Glutamatergic neuron (in vitro differentiated cells): Measurements from ENCODE around the gene GPD2. TPM values are rescaled to one million over a fixed set of nuclear protein-coding genes. Genes with fewer than 3 reads are reported as not detected.
"Not testable (repeated sequence)": the region's sequence is repeated elsewhere in the genome, so short reads cannot be mapped to it uniquely, and the experiment has no call there.

Source experiments
- DNase-seq: peaks from one replicate; pipeline ENCODE4 v3.0.0; 2022
- H3K27ac Mint-ChIP-seq: one replicate; pipeline ENCODE4 v1.8.0; 2020; ENCODE audit warnings: mild to moderate bottlenecking, mixed read lengths, inconsistent platforms; ENCODE audit not compliant: unreplicated experiment
- H3K27me3 Mint-ChIP-seq: one replicate; pipeline ENCODE4 v1.8.0; 2020; ENCODE audit warnings: mild to moderate bottlenecking, moderate library complexity, mixed read lengths, inconsistent platforms; ENCODE audit not compliant: unreplicated experiment
- H3K36me3 Mint-ChIP-seq: one replicate; pipeline ENCODE4 v1.8.0; 2020; ENCODE audit warnings: mild to moderate bottlenecking, mixed read lengths, inconsistent platforms; ENCODE audit not compliant: unreplicated experiment
- H3K4me1 Mint-ChIP-seq: one replicate; pipeline ENCODE4 v1.8.0; 2020; ENCODE audit warnings: mild to moderate bottlenecking, low read depth, mixed read lengths, inconsistent platforms; ENCODE audit not compliant: unreplicated experiment
- H3K4me3 Mint-ChIP-seq: one replicate; pipeline ENCODE4 v1.8.0; 2020; ENCODE audit warnings: mild to moderate bottlenecking, mixed read lengths, inconsistent platforms; ENCODE audit not compliant: unreplicated experiment
- H3K9me3 Mint-ChIP-seq: one replicate; pipeline ENCODE4 v1.8.0; 2020; ENCODE audit warnings: mild to moderate bottlenecking, moderate library complexity, mixed read lengths, inconsistent platforms; ENCODE audit not compliant: unreplicated experiment
- total RNA-seq: library from RNA; stranded (reverse); fragmentation: NEBNext Ultra II Directional; extraction: Animal tissue kit (Norgen Biotek cat#: 25700); gene quantifications from one replicate; pipeline ENCODE4 v1.2.1, GENCODE V29; 2021; ENCODE audit not compliant: unreplicated experiment
- TF ChIP-seq, protein P1 (sequence below): fragments of 200-600 bp; sonication (generic); IDR thresholded peaks from one replicate; pipeline ENCODE4 v1.5.0; 2021; ENCODE audit not compliant: partially characterized antibody, unreplicated experiment

GPD2 gene
- total RNA-seq, 1 donor from 2014 or later: 26.2 TPM

DNA sequence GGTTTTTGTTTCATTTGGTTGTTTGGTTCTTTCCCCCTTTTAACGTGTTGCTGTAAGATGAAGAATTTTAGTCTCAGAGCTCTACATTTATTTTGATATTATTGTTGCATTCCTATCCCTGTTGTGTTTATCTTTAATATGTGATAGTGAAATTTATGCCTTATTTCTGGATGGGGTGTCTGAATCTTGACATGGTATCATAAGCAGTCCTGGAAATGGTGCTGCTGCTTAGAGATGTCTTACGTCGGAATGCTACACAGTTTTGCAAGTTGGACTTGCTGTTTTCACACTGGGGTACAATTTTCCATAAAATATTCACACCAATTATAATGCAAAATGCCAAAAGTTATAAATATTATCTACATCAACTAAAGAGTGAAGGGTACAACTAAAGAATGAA, 164.0 kb downstream of the GPD2 start:
- Mint-ChIP-seq H3K4me1 (no peaks in the 10 kb centered on the region), H3K27ac (no peak overlapping the region), H3K36me3 (no peaks in the 10 kb centered on the region), H3K9me3 (no peaks in the 10 kb centered on the region), H3K27me3 (peaks cover 3% of the 10 kb centered on the region), H3K4me3 (no peak overlapping the region)
- no peak for DNase-seq
- TF ChIP-seq, protein P1, sequence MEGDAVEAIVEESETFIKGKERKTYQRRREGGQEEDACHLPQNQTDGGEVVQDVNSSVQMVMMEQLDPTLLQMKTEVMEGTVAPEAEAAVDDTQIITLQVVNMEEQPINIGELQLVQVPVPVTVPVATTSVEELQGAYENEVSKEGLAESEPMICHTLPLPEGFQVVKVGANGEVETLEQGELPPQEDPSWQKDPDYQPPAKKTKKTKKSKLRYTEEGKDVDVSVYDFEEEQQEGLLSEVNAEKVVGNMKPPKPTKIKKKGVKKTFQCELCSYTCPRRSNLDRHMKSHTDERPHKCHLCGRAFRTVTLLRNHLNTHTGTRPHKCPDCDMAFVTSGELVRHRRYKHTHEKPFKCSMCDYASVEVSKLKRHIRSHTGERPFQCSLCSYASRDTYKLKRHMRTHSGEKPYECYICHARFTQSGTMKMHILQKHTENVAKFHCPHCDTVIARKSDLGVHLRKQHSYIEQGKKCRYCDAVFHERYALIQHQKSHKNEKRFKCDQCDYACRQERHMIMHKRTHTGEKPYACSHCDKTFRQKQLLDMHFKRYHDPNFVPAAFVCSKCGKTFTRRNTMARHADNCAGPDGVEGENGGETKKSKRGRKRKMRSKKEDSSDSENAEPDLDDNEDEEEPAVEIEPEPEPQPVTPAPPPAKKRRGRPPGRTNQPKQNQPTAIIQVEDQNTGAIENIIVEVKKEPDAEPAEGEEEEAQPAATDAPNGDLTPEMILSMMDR: no peak

DNA sequence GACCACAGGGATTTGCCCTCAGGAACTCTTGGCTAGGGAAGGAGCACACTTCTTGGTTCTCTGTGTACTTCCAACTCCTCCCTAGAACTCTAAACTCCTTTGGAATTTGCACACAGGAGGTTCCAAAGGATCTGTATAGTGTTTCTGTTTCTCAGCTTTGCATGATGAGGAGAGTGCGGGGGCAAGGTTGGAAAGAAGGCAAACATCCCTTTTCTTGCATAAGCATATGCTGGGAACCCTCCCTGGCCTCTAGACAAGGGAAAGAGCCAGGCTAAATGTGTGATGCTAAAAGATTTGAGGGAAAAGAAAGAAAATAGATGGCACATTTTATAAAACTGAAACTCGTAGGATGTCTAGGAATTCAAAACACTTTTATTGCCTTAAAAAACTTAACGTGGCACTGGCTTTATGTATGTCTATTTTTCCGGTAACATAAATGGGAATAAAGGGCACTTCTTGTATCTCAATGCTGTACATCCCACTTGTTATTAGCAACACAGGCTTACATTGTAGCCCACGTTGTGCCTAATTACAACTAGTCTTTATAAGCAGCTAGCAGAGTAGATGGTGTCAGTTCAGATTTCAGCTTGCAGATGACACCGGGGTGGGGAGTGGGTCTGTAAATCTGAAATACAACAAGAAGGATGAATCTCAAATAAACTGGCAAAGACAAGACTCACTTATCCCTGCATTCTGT, 165.8 kb downstream of the GPD2 start:
- peaks cover 3% of the 10 kb centered on the region for H3K27me3 Mint-ChIP-seq
- no peak overlapping the region for H3K27ac Mint-ChIP-seq
- H3K9me3 Mint-ChIP-seq: no peaks in the 10 kb centered on the region
- H3K4me1 Mint-ChIP-seq: no peaks in the 10 kb centered on the region
- peaks cover 4% of the 10 kb centered on the region for H3K36me3 Mint-ChIP-seq
- TF ChIP-seq, protein P1: no peak
- DNase-seq: no peak
- H3K4me3 Mint-ChIP-seq: no peak overlapping the region

DNA sequence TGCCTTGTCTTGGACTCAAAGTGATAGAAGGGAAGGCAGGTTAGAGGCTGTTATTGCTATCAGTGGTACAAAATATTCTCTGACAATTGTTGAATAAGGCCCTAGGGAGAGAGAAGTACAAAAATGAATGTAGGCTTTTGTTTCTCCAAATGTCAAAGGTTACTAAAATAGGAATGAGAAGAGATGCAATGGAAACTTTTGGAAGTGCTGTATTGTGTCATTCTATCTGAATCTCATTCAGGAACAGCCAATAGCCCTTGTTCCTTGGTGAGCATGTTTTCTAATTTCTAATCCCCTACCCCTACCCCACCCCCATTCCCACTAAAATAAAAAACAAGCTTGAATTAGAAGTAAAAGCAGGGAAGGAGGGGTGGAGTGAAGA, 166.4 kb downstream of the GPD2 start:
- no peak overlapping the region for H3K4me3 Mint-ChIP-seq
- H3K27ac Mint-ChIP-seq: no peak overlapping the region
- DNase-seq: no peak

DNA sequence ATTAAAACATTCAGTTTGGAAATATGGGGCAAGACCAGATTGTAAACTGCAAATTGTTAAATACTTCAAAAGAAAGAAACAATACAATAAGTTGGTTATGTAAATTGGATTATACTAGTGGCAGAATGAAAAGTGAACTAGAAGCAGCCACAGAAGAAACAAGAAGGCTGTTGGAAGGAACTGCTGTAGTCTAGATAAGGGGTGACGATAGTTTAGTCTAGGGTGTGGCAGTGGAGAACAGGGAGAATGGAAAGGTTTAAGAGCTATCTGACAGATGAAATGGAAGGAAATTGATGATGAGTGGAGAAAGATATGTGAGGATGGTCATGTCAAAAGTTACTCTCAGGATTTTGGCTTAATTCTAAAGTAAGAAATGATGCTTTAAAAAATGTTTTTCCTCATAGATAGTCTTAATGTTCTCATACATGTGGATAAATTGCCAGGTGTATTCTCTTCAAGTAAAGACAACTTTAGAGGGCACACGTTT, 179.7 kb downstream of the GPD2 start:
- no peaks in the 10 kb centered on the region for H3K27me3 Mint-ChIP-seq
- H3K27ac Mint-ChIP-seq: no peak overlapping the region
- DNase-seq: no peak
- no peaks in the 10 kb centered on the region for H3K9me3 Mint-ChIP-seq
- no peak overlapping the region for H3K4me3 Mint-ChIP-seq
- no peaks in the 10 kb centered on the region for H3K36me3 Mint-ChIP-seq
- TF ChIP-seq, protein P1: no peak
- no peaks in the 10 kb centered on the region for H3K4me1 Mint-ChIP-seq

More for the DNA sequence above, 166.4 kb downstream of the GPD2 start:
- H3K4me1 Mint-ChIP-seq: no peaks in the 10 kb centered on the region
- H3K9me3 Mint-ChIP-seq: no peaks in the 10 kb centered on the region
- TF ChIP-seq, protein P1: no peak
- peaks cover 4% of the 10 kb centered on the region for H3K36me3 Mint-ChIP-seq
- H3K27me3 Mint-ChIP-seq: peaks cover 3% of the 10 kb centered on the region

DNA sequence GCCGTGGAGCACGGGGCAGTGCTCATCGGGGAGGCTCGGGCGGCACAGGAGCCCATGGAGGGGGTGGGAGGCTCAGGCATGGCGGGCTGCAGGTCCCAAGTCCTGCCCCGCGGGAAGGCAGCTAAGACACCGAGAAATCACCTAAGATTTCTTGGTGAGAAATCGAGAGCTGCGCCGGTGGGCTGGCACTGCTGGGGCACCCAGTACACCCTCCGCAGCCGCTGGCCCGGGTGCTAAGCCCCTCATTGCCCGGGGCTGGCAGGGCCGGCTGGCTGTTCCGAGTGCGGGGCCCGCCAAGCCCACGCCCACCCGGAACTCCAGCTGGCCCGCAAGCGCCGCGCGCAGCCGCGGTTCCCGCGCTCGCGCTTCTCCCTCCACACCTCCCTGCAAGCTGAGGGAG, 181.9 kb downstream of the GPD2 start:
- H3K36me3 Mint-ChIP-seq: not testable (repeated sequence)

More for the DNA sequence above, 181.9 kb downstream of the GPD2 start:
- H3K4me3 Mint-ChIP-seq, DNase-seq, H3K27ac Mint-ChIP-seq, H3K4me1 Mint-ChIP-seq, H3K9me3 Mint-ChIP-seq, H3K27me3 Mint-ChIP-seq: not testable (repeated sequence)
